ENCODE results near the gene ADCY1.
A peak's percentile ranks its signal among the peaks of the same experiment; 100 is the strongest.

The ADCY1 gene

DNA sequence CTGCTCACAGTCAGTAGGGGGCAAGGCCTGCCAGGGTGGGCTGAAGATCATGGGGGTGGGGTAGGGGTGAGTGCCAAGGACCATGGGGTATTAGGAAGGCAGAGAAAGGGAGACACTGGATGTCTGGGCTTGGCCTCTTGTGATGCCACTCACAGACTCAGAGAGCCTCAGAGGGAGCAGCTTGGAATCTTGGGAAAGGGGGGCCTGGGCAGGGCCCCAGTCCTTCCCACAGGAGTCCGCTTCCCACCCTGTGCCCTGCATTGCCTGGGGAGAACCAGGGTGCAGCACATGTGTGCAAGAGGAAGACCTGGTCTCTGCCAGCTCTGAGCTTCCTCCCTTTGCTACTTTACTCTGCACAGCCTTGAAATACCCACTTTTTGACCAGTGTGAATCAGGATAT lies 4.3 kb downstream of the ADCY1 start:
- no peak overlapping the region for H3K4me3 ChIP-seq (ENCODE audit: low read length)
- no peak overlapping the region for H2BK5ac ChIP-seq (ENCODE audit: low read length)
- H2BK120ac ChIP-seq (ENCODE audit: low read depth, low read length), result no peak overlapping the region
- no peak overlapping the region for H3K4me2 ChIP-seq (ENCODE audit: low read length)
- H3K79me1 ChIP-seq (ENCODE audit: low read length), result no peaks in the 10 kb centered on the region
- no peak overlapping the region for H2BK15ac ChIP-seq (replicated peaks; ENCODE audit: low read depth)
- no peak for DNase-seq
- peaks cover 9% of the 10 kb centered on the region for H3K4me1 ChIP-seq (ENCODE audit: control insufficient read depth, low read depth, low read length)
- H4K5ac ChIP-seq (ENCODE audit: low read length), result no peak overlapping the region
- no peak overlapping the region for H2AK5ac ChIP-seq (ENCODE audit: low read length)
- no peak overlapping the region for H3K18ac ChIP-seq (ENCODE audit: low read length)
- H3K4ac ChIP-seq (ENCODE audit: low read depth, low read length), result no peak overlapping the region
- no peak overlapping the region for H4K8ac ChIP-seq (ENCODE audit: low read depth, low read length)
- no peaks in the 10 kb centered on the region for H3K36me3 ChIP-seq (ENCODE audit: control insufficient read depth, insufficient read depth, low read length)
- no peak overlapping the region for H3K27ac ChIP-seq (ENCODE audit: low read depth, low read length)
- H3K79me2 ChIP-seq (ENCODE audit: control insufficient read depth, insufficient read depth, low read length), result no peaks in the 10 kb centered on the region
- H3K9ac ChIP-seq (ENCODE audit: low read length), result no peak overlapping the region
- WGBS (ENCODE audit: extremely low coverage, insufficient coverage, low lambda C conversion rate), result no CpG with 5 or more reads among the region's 1 CpG
- no peak overlapping the region for H3K23ac ChIP-seq (ENCODE audit: low read length)
- H3K56ac ChIP-seq (ENCODE audit: low read length), result no peak overlapping the region
- H3K27me3 ChIP-seq (ENCODE audit: insufficient read depth, low read length, poor library complexity), result peaks cover 15% of the 10 kb centered on the region

DNA sequence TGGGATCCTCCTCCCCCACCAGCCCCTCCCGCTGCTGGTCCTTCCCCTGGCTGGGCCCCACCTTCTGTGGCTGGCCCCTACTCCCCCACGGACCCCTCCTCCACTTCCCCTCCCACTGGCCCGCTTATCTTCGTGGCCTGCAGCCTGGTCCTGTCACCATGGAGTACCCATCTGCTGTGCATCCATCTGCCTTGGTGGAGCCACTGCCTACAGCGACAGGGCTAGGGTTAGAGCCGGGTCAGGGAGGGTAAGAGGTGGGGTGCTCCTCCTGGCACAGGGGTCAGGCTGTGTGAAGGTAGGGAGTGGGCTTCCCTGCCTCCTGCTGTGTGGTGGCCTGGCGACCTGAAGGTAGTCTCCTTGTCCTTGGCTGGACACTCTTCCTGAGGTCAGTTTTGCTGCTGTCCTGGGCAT lies 5.2 kb downstream of the ADCY1 start:
- no CpG with 5 or more reads among the region's 7 CpGs for WGBS (ENCODE audit: extremely low coverage, insufficient coverage, low lambda C conversion rate)
- Histone ChIP-seq H4K8ac (ENCODE audit: low read depth, low read length) (no peak overlapping the region), H3K79me1 (ENCODE audit: low read length) (no peaks in the 10 kb centered on the region), H3K4me2 (ENCODE audit: low read length) (no peak overlapping the region), H2BK15ac (replicated peaks; ENCODE audit: low read depth) (no peak overlapping the region), H3K4me3 (ENCODE audit: low read length) (no peak overlapping the region), H3K27me3 (ENCODE audit: insufficient read depth, low read length, poor library complexity) (peaks cover 14% of the 10 kb centered on the region), H2AK5ac (ENCODE audit: low read length) (no peak overlapping the region), H2BK120ac (ENCODE audit: low read depth, low read length) (no peak overlapping the region), H3K18ac (ENCODE audit: low read length) (no peak overlapping the region), H3K4me1 (ENCODE audit: control insufficient read depth, low read depth, low read length) (peaks cover 9% of the 10 kb centered on the region), H3K27ac (ENCODE audit: low read depth, low read length) (no peak overlapping the region), H3K4ac (ENCODE audit: low read depth, low read length) (no peak overlapping the region), H3K79me2 (ENCODE audit: control insufficient read depth, insufficient read depth, low read length) (no peaks in the 10 kb centered on the region), H4K5ac (ENCODE audit: low read length) (no peak overlapping the region), H3K9ac (ENCODE audit: low read length) (no peak overlapping the region), H3K56ac (ENCODE audit: low read length) (no peak overlapping the region), H3K36me3 (ENCODE audit: control insufficient read depth, insufficient read depth, low read length) (no peaks in the 10 kb centered on the region), H2BK5ac (ENCODE audit: low read length) (no peak overlapping the region), H3K23ac (ENCODE audit: low read length) (no peak overlapping the region)
- DNase-seq, result no peak

DNA sequence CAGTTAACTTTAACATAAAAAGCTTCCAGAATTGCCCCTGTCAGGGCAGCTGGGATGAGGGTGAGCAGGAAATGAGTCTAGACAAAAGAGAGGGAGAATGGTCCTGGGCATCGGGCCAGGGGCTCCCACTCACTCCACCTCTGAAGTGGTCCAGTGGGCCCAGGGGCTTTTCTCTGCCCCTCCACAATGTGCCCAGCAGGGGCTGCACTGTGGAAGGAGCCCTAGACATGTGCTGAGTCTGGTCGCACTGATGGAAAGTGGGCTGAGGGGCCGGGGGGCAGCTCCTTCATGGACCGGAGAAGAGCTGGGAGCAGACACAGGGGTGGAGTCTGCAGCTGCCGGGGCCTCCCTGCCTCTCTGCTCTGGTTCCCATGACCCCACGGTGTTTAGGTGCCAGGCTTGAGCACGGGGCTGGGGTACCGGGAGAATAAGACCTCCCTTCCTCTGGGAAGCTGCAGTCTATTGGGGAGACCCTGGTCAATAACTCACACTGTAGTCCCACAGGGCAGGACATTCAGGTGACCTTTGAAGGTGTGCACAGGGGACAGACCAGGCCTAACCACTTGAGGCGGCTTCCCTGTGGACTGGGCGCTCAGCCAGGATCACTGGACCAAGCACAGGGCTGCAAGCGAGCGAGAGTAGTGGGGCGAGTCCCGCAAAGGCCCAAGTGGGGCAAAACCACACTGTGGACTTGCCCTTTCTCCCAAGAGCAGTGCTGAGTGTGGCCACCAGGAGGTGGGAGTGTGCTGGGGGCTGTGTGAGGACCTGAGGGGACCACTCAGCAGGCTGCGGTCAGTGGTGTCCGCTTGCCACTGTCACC lies 6.1 kb downstream of the ADCY1 start:
- Histone ChIP-seq H3K79me2 (ENCODE audit: control insufficient read depth, insufficient read depth, low read length) (no peaks in the 10 kb centered on the region), H3K27ac (ENCODE audit: low read depth, low read length) (no peak overlapping the region), H2BK120ac (ENCODE audit: low read depth, low read length) (no peak overlapping the region), H3K4me2 (ENCODE audit: low read length) (no peak overlapping the region), H3K56ac (ENCODE audit: low read length) (peak overlapping the region; percentile 22), H4K8ac (ENCODE audit: low read depth, low read length) (no peak overlapping the region), H2BK5ac (ENCODE audit: low read length) (no peak overlapping the region), H4K5ac (ENCODE audit: low read length) (no peak overlapping the region), H3K79me1 (ENCODE audit: low read length) (no peaks in the 10 kb centered on the region), H3K4ac (ENCODE audit: low read depth, low read length) (no peak overlapping the region), H3K27me3 (ENCODE audit: insufficient read depth, low read length, poor library complexity) (peaks cover 10% of the 10 kb centered on the region), H3K9ac (ENCODE audit: low read length) (no peak overlapping the region), H3K4me3 (ENCODE audit: low read length) (no peak overlapping the region), H2AK5ac (ENCODE audit: low read length) (no peak overlapping the region), H3K23ac (ENCODE audit: low read length) (no peak overlapping the region), H3K18ac (ENCODE audit: low read length) (no peak overlapping the region), H2BK15ac (replicated peaks; ENCODE audit: low read depth) (no peak overlapping the region), H3K36me3 (ENCODE audit: control insufficient read depth, insufficient read depth, low read length) (no peaks in the 10 kb centered on the region), H3K4me1 (ENCODE audit: control insufficient read depth, low read depth, low read length) (peaks cover 9% of the 10 kb centered on the region)
- WGBS (ENCODE audit: extremely low coverage, insufficient coverage, low lambda C conversion rate), result no CpG with 5 or more reads among the region's 16 CpGs
- DNase-seq, result peak; percentile 41

DNA sequence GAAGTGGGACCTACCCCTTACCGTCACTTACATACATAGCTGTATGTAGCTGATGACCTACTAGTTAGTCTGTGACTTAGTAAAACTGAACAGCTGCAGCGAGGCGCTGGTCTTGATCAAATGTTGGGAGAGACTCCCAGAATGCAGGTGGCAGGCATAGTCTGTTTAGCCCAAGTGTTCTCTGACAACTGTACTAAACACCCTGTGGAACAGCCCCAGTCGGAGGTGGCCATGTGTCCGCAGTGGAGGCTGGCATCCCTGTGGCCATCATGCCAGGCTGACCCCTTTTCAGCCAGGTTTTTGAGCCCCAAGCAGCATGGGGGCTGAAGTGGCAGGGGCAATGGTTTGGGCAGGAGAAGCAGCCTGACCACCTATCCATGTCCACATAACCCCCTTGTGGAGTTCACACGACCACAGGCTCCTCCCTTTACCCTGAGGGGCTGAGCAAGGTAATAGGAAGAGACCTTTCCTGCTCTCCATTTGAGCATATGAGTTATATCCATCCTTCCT lies 7.2 kb downstream of the ADCY1 start:
- Histone ChIP-seq H3K4me3 (ENCODE audit: low read length) (no peak overlapping the region), H3K23ac (ENCODE audit: low read length) (no peak overlapping the region), H3K9ac (ENCODE audit: low read length) (no peak overlapping the region), H3K79me2 (ENCODE audit: control insufficient read depth, insufficient read depth, low read length) (no peaks in the 10 kb centered on the region), H4K8ac (ENCODE audit: low read depth, low read length) (no peak overlapping the region), H3K27ac (ENCODE audit: low read depth, low read length) (no peak overlapping the region), H3K4me2 (ENCODE audit: low read length) (no peak overlapping the region), H3K18ac (ENCODE audit: low read length) (no peak overlapping the region), H3K36me3 (ENCODE audit: control insufficient read depth, insufficient read depth, low read length) (no peaks in the 10 kb centered on the region), H2AK5ac (ENCODE audit: low read length) (no peak overlapping the region), H3K79me1 (ENCODE audit: low read length) (no peaks in the 10 kb centered on the region), H2BK120ac (ENCODE audit: low read depth, low read length) (no peak overlapping the region), H3K4ac (ENCODE audit: low read depth, low read length) (no peak overlapping the region), H3K4me1 (ENCODE audit: control insufficient read depth, low read depth, low read length) (peaks cover 9% of the 10 kb centered on the region), H2BK5ac (ENCODE audit: low read length) (no peak overlapping the region), H3K56ac (ENCODE audit: low read length) (no peak overlapping the region), H2BK15ac (replicated peaks; ENCODE audit: low read depth) (no peak overlapping the region), H4K5ac (ENCODE audit: low read length) (no peak overlapping the region), H3K27me3 (ENCODE audit: insufficient read depth, low read length, poor library complexity) (peaks cover under 1% of the 10 kb centered on the region)
- DNase-seq, result no peak
- WGBS (ENCODE audit: extremely low coverage, insufficient coverage, low lambda C conversion rate), result no CpG with 5 or more reads among the region's 6 CpGs

DNA sequence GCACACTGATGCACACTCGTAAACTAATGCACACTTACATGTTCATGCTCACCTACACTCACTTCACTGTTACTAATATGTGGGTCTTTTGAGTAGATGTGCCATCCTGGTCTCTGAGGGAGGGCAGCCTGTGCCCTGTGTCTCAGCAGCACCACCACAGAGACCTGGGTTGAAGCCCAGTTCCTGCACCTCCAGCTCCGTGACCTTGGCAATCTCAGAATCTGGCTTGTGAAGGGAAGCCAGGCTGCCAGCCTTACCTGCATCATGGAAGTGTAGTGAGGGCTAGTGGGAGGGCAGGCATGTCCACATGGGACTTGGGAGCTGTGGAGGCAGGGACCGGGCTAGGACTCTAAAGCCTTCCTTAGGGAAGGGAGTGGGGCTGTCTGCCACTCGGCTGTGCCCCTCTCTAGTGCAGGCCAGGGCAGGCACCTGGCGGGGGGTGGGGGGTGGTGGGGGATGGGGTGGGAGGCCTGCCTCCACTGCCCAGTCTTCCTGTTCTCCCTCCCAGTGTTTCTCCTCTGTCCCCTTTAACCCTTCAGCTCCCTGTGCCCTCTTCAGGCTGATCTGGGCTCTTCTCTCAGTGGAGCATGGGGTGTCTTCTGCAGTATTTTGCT lies 8.1 kb downstream of the ADCY1 start:
- WGBS (ENCODE audit: extremely low coverage, insufficient coverage, low lambda C conversion rate), result no CpG with 5 or more reads among the region's 5 CpGs
- Histone ChIP-seq H3K56ac (ENCODE audit: low read length) (peak overlapping the region; percentile 52), H3K4ac (ENCODE audit: low read depth, low read length) (no peak overlapping the region), H3K9ac (ENCODE audit: low read length) (no peak overlapping the region), H3K36me3 (ENCODE audit: control insufficient read depth, insufficient read depth, low read length) (no peaks in the 10 kb centered on the region), H3K4me3 (ENCODE audit: low read length) (no peak overlapping the region), H4K8ac (ENCODE audit: low read depth, low read length) (no peak overlapping the region), H2BK120ac (ENCODE audit: low read depth, low read length) (no peak overlapping the region), H3K18ac (ENCODE audit: low read length) (no peak overlapping the region), H4K5ac (ENCODE audit: low read length) (no peak overlapping the region), H2BK15ac (replicated peaks; ENCODE audit: low read depth) (no peak overlapping the region), H3K27ac (ENCODE audit: low read depth, low read length) (no peak overlapping the region), H3K4me1 (ENCODE audit: control insufficient read depth, low read depth, low read length) (peaks cover 9% of the 10 kb centered on the region), H3K79me1 (ENCODE audit: low read length) (no peaks in the 10 kb centered on the region), H2AK5ac (ENCODE audit: low read length) (no peak overlapping the region), H2BK5ac (ENCODE audit: low read length) (no peak overlapping the region), H3K79me2 (ENCODE audit: control insufficient read depth, insufficient read depth, low read length) (no peaks in the 10 kb centered on the region), H3K23ac (ENCODE audit: low read length) (no peak overlapping the region), H3K27me3 (ENCODE audit: insufficient read depth, low read length, poor library complexity) (no peaks in the 10 kb centered on the region), H3K4me2 (ENCODE audit: low read length) (no peak overlapping the region)
- no peak for DNase-seq

Data from mesendoderm (in vitro differentiated cells).